Neural progenitor cell (in vitro differentiated cells): ENCODE measurements around the gene ADAMTSL2. TPM values are rescaled to one million over a fixed set of nuclear protein-coding genes. Genes with fewer than 3 reads are reported as not detected.

Source experiments
- DNase-seq: peaks from one replicate; pipeline ENCODE4 v3.0.0-alpha.2; 2016; ENCODE audit warnings: low spot score
- H2AFZ ChIP-seq: fragments of 200-600 bp; sonication (generic); replicated peaks from 2 replicates; pipeline ENCODE4 v1.6.1; 2016; ENCODE audit warnings: antibody characterized with exemption
- H3F3A ChIP-seq: fragments of 200-600 bp; sonication (generic); 2 replicates; pipeline ENCODE4 v1.6.1; 2016; ENCODE audit warnings: antibody characterized with exemption, low read depth
- H3K27ac ChIP-seq: fragments of 200-600 bp; sonication (generic); 2 replicates; pipeline ENCODE4 v1.5.1; 2016; ENCODE audit warnings: mild to moderate bottlenecking
- H3K27me3 ChIP-seq: fragments of 200-600 bp; sonication (generic); 2 replicates; pipeline ENCODE4 v1.6.1; 2016; ENCODE audit warnings: mild to moderate bottlenecking, moderate library complexity
- H3K36me3 ChIP-seq: fragments of 200-600 bp; sonication (generic); 2 replicates; pipeline ENCODE4 v1.5.1; 2016
- H3K4me1 ChIP-seq: fragments of 200-600 bp; sonication (generic); 2 replicates; pipeline ENCODE4 v1.6.1; 2016; ENCODE audit warnings: mixed run types
- H3K4me2 ChIP-seq: fragments of 200-600 bp; sonication (generic); 2 replicates; pipeline ENCODE4 v1.6.1; 2016
- H3K4me3 ChIP-seq: fragments of 200-600 bp; sonication (generic); 2 replicates; pipeline ENCODE4 v1.5.1; 2016
- H3K79me2 ChIP-seq: fragments of 200-600 bp; sonication (generic); 2 replicates; pipeline ENCODE4 v1.6.1; 2016; ENCODE audit warnings: low read depth
- H3K9ac ChIP-seq: fragments of 200-600 bp; sonication (generic); 2 replicates; pipeline ENCODE4 v1.6.1; 2016
- H3K9me3 ChIP-seq: fragments of 200-600 bp; sonication (generic); 2 replicates; pipeline ENCODE4 v1.5.1; 2016; ENCODE audit warnings: low read depth
- H4K20me1 ChIP-seq: fragments of 200-600 bp; sonication (generic); 2 replicates; pipeline ENCODE4 v1.6.1; 2016; ENCODE audit warnings: low read depth
- H3K27ac Mint-ChIP-seq: 3 replicates; pipeline ENCODE4 v1.8.0; 2021; ENCODE audit warnings: mixed read lengths
- H3K27me3 Mint-ChIP-seq: 2 replicates; pipeline ENCODE4 v1.8.0; 2022; ENCODE audit warnings: low read depth, mild to moderate bottlenecking, inconsistent platforms, moderate library complexity, mixed read lengths; ENCODE audit not compliant: insufficient read depth
- H3K36me3 Mint-ChIP-seq: 3 replicates; pipeline ENCODE4 v1.8.0; 2021; ENCODE audit warnings: mixed read lengths
- H3K4me1 Mint-ChIP-seq: 3 replicates; pipeline ENCODE4 v1.8.0; 2021; ENCODE audit warnings: mixed read lengths
- H3K4me3 Mint-ChIP-seq: 3 replicates; pipeline ENCODE4 v1.8.0; 2021; ENCODE audit warnings: mild to moderate bottlenecking, moderate library complexity, mixed read lengths
- H3K9me3 Mint-ChIP-seq: 3 replicates; pipeline ENCODE4 v1.8.0; 2020; ENCODE audit warnings: mixed read lengths
- EZH2 ChIP-seq: fragments of 200-600 bp; sonication (generic); IDR thresholded peaks from 2 replicates; pipeline ENCODE4 v1.6.1; 2017; ENCODE audit warnings: antibody characterized with exemption, mild to moderate bottlenecking, moderate library complexity
- EZH2phosphoT487 ChIP-seq: fragments of 200-600 bp; sonication (generic); IDR thresholded peaks from 2 replicates; pipeline ENCODE4 v1.6.1; 2017; ENCODE audit warnings: antibody characterized with exemption
- total RNA-seq: library from RNA; depleted of rRNA; stranded (reverse); fragments of >200 nt; gene quantifications from 2 replicates; pipeline ENCODE4 v1.2.3, GENCODE V29; 2015; ENCODE audit warnings: low replicate concordance
- TF ChIP-seq, protein P1 (sequence below): fragments of 200-600 bp; sonication (generic); IDR thresholded peaks from 2 replicates; pipeline ENCODE4 v1.5.1; 2017; ENCODE audit warnings: antibody characterized with exemption, mild to moderate bottlenecking

ADAMTSL2 gene
- total RNA-seq, 1 donor from 2014 or later: 0.30 TPM

DNA sequence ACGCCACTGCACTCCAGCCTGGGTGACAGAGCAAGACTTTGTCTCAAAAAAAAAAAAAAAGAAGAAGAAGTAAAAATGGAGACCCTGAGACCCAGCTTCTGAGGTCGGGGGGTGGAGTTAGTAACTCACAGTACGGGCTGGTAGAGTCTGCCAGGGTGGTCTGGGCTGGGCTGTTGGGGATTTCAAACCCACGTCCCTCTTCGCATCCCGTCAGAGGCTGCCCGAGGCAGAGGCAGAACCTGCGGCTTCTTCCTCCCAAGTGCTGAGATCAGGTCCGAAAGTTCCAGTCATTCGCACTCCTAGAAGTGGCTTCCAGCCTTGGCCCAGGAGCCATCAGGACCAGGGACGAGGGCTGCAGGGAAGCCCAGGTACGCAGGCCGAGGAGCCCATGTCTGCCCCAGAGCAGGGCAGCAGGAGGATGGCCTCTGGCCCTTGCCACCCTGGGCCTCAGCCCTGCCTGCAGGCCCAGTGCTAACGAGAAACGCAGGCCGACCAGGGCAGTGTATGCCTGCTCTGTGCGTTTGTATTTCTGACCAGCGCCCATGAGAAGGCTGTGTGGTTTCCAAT is 45.7 kb upstream of the ADAMTSL2 start:
- Mint-ChIP-seq H3K9me3 (no peaks in the 10 kb centered on the region), H3K27me3 (peaks cover 10% of the 10 kb centered on the region), H3K36me3 (no peaks in the 10 kb centered on the region), H3K4me1 (peaks cover 9% of the 10 kb centered on the region), H3K4me3 (no peak overlapping the region), H3K27ac (no peak overlapping the region)
- no peak for DNase-seq
- Histone ChIP-seq H3K9ac (peak overlapping the region; percentile 13), H3K4me2 (no peak overlapping the region), H3K36me3 (no peaks in the 10 kb centered on the region), H3K79me2 (no peaks in the 10 kb centered on the region), H3K4me3 (no peak overlapping the region), H3K4me1 (no peaks in the 10 kb centered on the region), H2AFZ (no peak overlapping the region), H3K27me3 (no peaks in the 10 kb centered on the region), H4K20me1 (no peaks in the 10 kb centered on the region), H3K9me3 (no peaks in the 10 kb centered on the region), H3K27ac (no peak overlapping the region), H3F3A (no peaks in the 10 kb centered on the region)
- TF ChIP-seq EZH2: no peak
- TF ChIP-seq, protein P1, sequence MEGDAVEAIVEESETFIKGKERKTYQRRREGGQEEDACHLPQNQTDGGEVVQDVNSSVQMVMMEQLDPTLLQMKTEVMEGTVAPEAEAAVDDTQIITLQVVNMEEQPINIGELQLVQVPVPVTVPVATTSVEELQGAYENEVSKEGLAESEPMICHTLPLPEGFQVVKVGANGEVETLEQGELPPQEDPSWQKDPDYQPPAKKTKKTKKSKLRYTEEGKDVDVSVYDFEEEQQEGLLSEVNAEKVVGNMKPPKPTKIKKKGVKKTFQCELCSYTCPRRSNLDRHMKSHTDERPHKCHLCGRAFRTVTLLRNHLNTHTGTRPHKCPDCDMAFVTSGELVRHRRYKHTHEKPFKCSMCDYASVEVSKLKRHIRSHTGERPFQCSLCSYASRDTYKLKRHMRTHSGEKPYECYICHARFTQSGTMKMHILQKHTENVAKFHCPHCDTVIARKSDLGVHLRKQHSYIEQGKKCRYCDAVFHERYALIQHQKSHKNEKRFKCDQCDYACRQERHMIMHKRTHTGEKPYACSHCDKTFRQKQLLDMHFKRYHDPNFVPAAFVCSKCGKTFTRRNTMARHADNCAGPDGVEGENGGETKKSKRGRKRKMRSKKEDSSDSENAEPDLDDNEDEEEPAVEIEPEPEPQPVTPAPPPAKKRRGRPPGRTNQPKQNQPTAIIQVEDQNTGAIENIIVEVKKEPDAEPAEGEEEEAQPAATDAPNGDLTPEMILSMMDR: no peak
- no peak for TF ChIP-seq EZH2phosphoT487

DNA sequence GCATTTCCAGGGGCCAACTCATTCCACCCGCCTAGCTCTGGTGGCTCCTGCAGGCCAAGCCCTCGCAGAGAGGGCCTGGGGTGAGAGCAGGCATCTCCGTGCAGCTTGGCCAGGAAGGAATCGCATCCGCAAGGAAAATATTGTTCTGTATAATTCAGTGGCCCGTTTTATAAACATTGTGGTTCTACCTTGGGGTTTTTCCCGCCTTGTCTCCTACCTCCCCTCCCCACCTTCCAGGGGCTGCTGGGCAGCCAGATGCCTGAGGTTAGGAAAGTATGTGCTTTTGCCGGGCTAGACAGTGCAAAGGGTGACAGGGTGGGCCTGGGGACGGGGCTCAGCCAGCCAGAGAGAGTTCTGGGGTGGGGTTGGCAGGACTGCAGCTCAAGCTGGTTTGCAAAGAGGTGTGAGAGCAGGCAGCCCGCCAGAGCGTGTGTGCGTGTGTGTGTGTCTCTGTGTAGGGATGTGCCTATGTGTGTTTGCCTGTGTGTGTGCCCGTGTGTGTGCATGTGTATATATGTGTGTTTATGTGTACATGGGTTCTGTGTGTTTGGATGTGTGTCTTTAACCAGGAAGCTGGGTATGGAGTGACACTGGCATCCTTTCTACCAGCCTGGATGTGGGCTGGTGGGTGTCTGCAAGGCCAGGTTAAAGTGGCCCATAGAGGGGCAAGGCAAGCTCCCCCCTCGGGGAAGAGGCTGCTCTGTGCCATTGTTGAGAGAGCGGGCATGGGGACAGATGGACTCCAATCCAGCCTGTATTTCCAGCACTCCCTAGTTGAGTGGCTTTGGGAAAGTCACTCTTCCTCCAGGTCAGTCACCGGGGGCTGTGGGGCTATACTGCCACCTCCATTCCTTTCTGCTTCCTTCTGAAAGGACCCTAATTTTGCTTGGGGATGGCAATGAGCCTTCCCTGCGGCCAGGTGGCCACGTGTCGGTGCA is 45.0 kb upstream of the ADAMTSL2 start:
- no peaks in the 10 kb centered on the region for H3K4me1 ChIP-seq
- H3K27ac Mint-ChIP-seq: no peak overlapping the region
- H3K9me3 ChIP-seq: no peaks in the 10 kb centered on the region
- H4K20me1 ChIP-seq: no peaks in the 10 kb centered on the region
- H3K9ac ChIP-seq: peak overlapping the region; percentile 13
- no peak overlapping the region for H2AFZ ChIP-seq
- H3K4me3 Mint-ChIP-seq: no peak overlapping the region
- H3K4me1 Mint-ChIP-seq: peaks cover 9% of the 10 kb centered on the region
- H3K36me3 Mint-ChIP-seq: no peaks in the 10 kb centered on the region
- H3K9me3 Mint-ChIP-seq: no peaks in the 10 kb centered on the region
- DNase-seq: no peak
- TF ChIP-seq, protein P1: no peak
- TF ChIP-seq EZH2phosphoT487: no peak
- no peak for TF ChIP-seq EZH2
- no peaks in the 10 kb centered on the region for H3K27me3 ChIP-seq
- no peak overlapping the region for H3K27ac ChIP-seq
- no peak overlapping the region for H3K4me3 ChIP-seq
- peaks cover 10% of the 10 kb centered on the region for H3K27me3 Mint-ChIP-seq
- no peaks in the 10 kb centered on the region for H3K36me3 ChIP-seq
- no peak overlapping the region for H3K4me2 ChIP-seq
- H3K79me2 ChIP-seq: no peaks in the 10 kb centered on the region
- H3F3A ChIP-seq: no peaks in the 10 kb centered on the region

DNA sequence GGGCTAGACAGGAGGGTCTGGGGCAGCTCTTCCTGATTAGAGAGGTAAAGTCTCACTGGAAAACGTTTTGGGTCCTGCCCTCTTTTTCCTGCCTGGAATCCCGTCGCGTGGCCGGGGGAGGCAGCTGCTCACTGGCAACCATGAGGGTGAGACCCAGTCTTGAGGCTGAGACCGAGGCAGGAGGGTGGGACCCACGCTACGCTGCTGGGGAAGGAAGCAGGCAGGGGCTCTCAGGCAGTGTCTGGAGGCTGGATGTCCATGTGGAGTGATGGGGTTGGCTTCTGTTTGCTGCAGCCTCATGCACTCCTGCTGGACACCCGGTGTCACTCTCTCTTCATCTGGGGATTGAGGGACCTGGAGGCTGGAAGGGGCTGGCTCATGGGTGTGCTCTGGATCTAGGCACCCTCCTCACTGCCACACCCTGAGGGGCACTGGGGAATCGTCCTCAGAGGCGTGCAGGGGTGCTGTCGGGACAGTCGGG is 44.3 kb upstream of the ADAMTSL2 start:
- no peaks in the 10 kb centered on the region for H3K79me2 ChIP-seq
- Mint-ChIP-seq H3K4me3 (no peak overlapping the region), H3K9me3 (no peaks in the 10 kb centered on the region), H3K27ac (no peak overlapping the region), H3K4me1 (peaks cover 9% of the 10 kb centered on the region), H3K36me3 (no peaks in the 10 kb centered on the region), H3K27me3 (peaks cover 10% of the 10 kb centered on the region)
- H3K4me3 ChIP-seq: no peak overlapping the region
- H3K4me1 ChIP-seq: no peaks in the 10 kb centered on the region
- no peak overlapping the region for H2AFZ ChIP-seq
- no peak overlapping the region for H3K27ac ChIP-seq
- no peaks in the 10 kb centered on the region for H3K36me3 ChIP-seq
- no peaks in the 10 kb centered on the region for H4K20me1 ChIP-seq
- no peaks in the 10 kb centered on the region for H3K9me3 ChIP-seq
- H3K27me3 ChIP-seq: no peaks in the 10 kb centered on the region
- H3F3A ChIP-seq: peaks cover under 1% of the 10 kb centered on the region
- TF ChIP-seq EZH2phosphoT487 (no peak), EZH2 (no peak)
- TF ChIP-seq, protein P1: no peak
- no peak for DNase-seq
- no peak overlapping the region for H3K9ac ChIP-seq
- no peak overlapping the region for H3K4me2 ChIP-seq
